AG04450 (cell line): ENCODE data around the gene AKAP6. TPM values are rescaled to one million over a fixed set of nuclear protein-coding genes. Genes with fewer than 3 reads are reported as not detected.

Source experiments
- CTCF ChIA-PET: fragments of 300-600, 350-600 bp; formaldehyde crosslinking; extraction: SDS; loops from one replicate; lab custom pipeline; 2022; ENCODE audit warnings: antibody characterized with exemption, inconsistent platforms; lab: Charles Lee
- POLR2A ChIA-PET: fragments of 350-600 bp; formaldehyde crosslinking; extraction: SDS; loops from one replicate; lab custom pipeline; 2021; ENCODE audit warnings: antibody characterized with exemption, inconsistent platforms; lab: Yijun Ruan, JAX
- DNase-seq: peaks from one replicate; pipeline ENCODE4 v3.0.0-alpha.2; 2011; ENCODE audit warnings: low read depth, low spot score
- H3K27ac ChIP-seq: one replicate; pipeline ENCODE4 v1.5.1; 2012; ENCODE audit warnings: low read depth, low read length, control low read depth
- H3K27me3 ChIP-seq: one replicate; pipeline ENCODE4 v1.6.0; 2012; ENCODE audit warnings: low read length; ENCODE audit not compliant: control insufficient read depth, insufficient read depth
- H3K4me3 ChIP-seq: 2 replicates; pipeline ENCODE4 v1.5.1; 2011; ENCODE audit warnings: mild to moderate bottlenecking, low read depth, low read length, control low read depth
- H3K9me3 ChIP-seq: 2 replicates; pipeline ENCODE4 v1.5.1; 2012; ENCODE audit warnings: low read length; ENCODE audit not compliant: control insufficient read depth, insufficient read depth
- CTCF ChIP-seq: IDR thresholded peaks from 2 replicates; pipeline ENCODE4 v1.5.1; 2011; ENCODE audit warnings: low read depth, low read length, control low read depth, inconsistent platforms
- polyA plus RNA-seq: library from polyadenylated mRNA; depleted of rRNA; stranded (reverse); fragments of >200 nt; gene quantifications from 2 replicates; pipeline ENCODE4 v1.2.3, GENCODE V29; 2011

AKAP6 gene
- polyA plus RNA-seq, 1 experiment, result 0.78 TPM

- no peak for TF ChIP-seq CTCF
- CTCF ChIA-PET, result interaction anchor here (1.3 to 1.7 kb wide), 2 partner anchors 309 to 1228 kb away, joined by 3 to 6 read pairs; no protein-coding TSS in a partner anchor
- no peak for DNase-seq
- Histone ChIP-seq H3K27ac (no peak overlapping the region), H3K4me3 (no peak overlapping the region), H3K27me3 (no peaks in the 10 kb centered on the region), H3K9me3 (no peaks in the 10 kb centered on the region)
- POLR2A ChIA-PET, result no interaction called here
These were observed 235.5 kb downstream of the AKAP6 start for GRCh38 chr14:32564596-32564995.

DNA sequence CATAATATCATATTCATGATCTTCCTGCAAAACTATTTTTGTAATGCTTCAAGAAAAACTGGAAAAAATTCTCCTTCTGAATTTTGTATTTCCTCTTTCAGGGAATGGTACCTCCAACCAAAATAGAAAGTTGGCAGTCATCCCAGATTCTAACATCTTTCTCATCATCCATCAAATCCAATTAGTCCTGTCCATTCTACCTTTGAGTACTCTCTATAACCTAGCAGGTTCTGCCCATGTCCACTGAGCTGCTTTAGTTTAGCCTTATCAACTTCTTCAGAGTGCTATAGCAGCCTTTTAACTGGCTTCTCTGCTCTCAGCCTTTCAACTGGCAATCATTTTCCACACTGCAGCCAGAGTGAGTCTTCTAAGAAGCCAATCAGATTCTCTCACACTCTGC, 236.2 kb downstream of the AKAP6 start:
- CTCF ChIA-PET, result interaction anchor here (1.0 to 1.7 kb wide), 3 partner anchors 10 to 1228 kb away, joined by 4 to 6 read pairs (median 4); no protein-coding TSS in a partner anchor
- POLR2A ChIA-PET, result no interaction called here
- no peak for TF ChIP-seq CTCF
- H3K9me3 ChIP-seq, result no peaks in the 10 kb centered on the region
- no peak for DNase-seq
- H3K27ac ChIP-seq, result no peak overlapping the region
- no peaks in the 10 kb centered on the region for H3K27me3 ChIP-seq
- no peak overlapping the region for H3K4me3 ChIP-seq

DNA sequence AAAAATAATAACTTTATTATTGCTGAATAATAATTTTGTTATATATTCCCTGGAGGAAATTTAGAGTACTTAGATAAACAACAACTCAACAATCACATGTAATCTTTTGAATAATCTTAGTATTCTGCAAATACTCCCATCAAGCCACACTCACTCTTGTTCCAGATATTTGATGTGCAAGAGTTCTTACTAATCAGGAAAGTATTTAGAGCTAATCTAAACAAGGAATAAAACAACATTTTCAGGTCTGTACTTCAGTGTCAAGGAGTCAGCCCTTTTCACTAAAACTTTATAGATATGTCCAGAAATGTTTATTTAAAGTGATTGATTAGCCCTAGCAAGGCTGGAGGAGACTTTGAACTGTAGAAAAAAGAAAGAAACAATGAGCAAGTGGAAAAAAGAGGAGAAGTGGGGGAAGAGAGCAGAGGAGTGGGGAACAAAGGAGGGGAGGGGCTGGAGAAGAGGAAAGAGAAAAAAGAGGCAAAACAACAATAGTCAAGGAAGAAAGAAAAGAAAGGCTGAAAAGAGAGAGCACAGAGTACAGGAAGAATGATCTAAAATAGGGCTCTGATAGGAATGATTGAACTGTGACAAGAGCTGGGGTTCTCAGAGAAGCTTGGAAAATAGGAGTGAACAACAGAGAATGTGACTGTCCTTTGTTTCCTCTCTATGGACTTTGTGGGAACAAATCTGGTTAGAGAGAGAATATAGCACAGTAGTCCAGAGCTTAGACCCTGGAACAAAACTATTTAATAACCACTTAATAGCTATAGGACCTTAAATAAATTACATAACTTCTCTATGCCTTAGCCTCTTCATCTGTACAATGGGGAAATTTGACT, 238.7 kb downstream of the AKAP6 start:
- POLR2A ChIA-PET, result no interaction called here
- CTCF ChIA-PET, result interaction anchor here (1.0 kb wide), 1 partner anchor 8 kb away, joined by 6 read pairs; no protein-coding TSS in a partner anchor
- TF ChIP-seq CTCF, result no peak
- DNase-seq, result no peak
- Histone ChIP-seq H3K27ac (no peak overlapping the region), H3K27me3 (no peaks in the 10 kb centered on the region), H3K4me3 (no peak overlapping the region), H3K9me3 (no peaks in the 10 kb centered on the region)

DNA sequence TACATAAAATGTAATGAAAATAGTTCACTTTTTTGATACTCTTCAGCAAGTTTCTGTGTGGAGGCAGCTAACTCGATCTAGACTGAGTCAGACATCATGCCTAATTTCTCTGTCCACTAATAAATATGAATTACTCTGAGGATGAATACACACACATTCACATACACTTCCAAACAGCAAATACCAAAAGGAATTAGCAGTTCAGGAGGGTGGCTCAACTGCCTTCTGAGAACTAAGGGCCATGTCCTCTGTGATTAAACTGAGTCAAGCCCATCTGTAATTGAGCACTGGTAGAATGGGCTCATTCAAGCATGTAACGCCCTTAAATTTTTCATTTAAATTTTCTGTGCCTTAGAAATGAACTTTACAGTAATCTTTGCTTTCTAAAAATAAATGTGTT, 242.5 kb downstream of the AKAP6 start:
- Histone ChIP-seq H3K27me3 (no peaks in the 10 kb centered on the region), H3K9me3 (no peaks in the 10 kb centered on the region), H3K4me3 (no peak overlapping the region), H3K27ac (no peak overlapping the region)
- no peak for TF ChIP-seq CTCF
- POLR2A ChIA-PET, result no interaction called here
- no peak for DNase-seq
- CTCF ChIA-PET, result interaction anchor here (3.3 kb wide), 1 partner anchor 1221 kb away, joined by 8 read pairs; no protein-coding TSS in a partner anchor
